HEK293 (cell line): ENCODE results near the gene AUH.

ENCODE experiments used
- CTCF ChIA-PET: fragments of 350-600 bp; formaldehyde crosslinking; extraction: SDS; loops from one replicate; lab custom pipeline; 2021; ENCODE audit warnings: antibody characterized with exemption; lab: Yijun Ruan, JAX
- POLR2A ChIA-PET: fragments of 300-600 bp; formaldehyde crosslinking; extraction: SDS; loops from one replicate; lab custom pipeline; 2020; ENCODE audit warnings: antibody characterized with exemption, inconsistent platforms; lab: Yijun Ruan, JAX
- H3K27ac ChIP-seq: fragments of 200-500 bp; sonication (Bioruptor generic); 2 replicates; pipeline ENCODE4 v1.5.1; 2014; ENCODE audit warnings: low read depth, low read length, control low read depth, inconsistent platforms; ENCODE audit errors: extremely low read depth
- H3K36me3 ChIP-seq, 2 experiments: fragments of 200-500 bp in 1 of 2; sonication (Bioruptor generic) in 1 of 2; 1 replicate in 1 of 2; 2 replicates in 1 of 2; pipeline ENCODE4 v1.5.1; 2014 to 2017; ENCODE audit warnings: inconsistent platforms in 2 of 2, low read length in 2 of 2; ENCODE audit not compliant: control insufficient read depth in 2 of 2, insufficient read depth in 1 of 2
- H3K4me1 ChIP-seq: fragments of 200-500 bp; sonication (Bioruptor generic); 2 replicates; pipeline ENCODE4 v1.5.1; 2014; ENCODE audit warnings: mild to moderate bottlenecking, low read length, inconsistent platforms; ENCODE audit not compliant: control insufficient read depth, insufficient read depth
- H3K4me3 ChIP-seq: 2 replicates; pipeline ENCODE4 v1.5.1; 2011; ENCODE audit warnings: low read depth, mild to moderate bottlenecking, control low read depth, low read length, moderate library complexity
- H3K9me3 ChIP-seq: fragments of 200-500 bp; sonication (Bioruptor generic); 2 replicates; pipeline ENCODE4 v1.5.1; 2014; ENCODE audit warnings: low read depth, low read length, inconsistent platforms; ENCODE audit not compliant: control insufficient read depth, insufficient read depth
- AEBP2 ChIP-seq: fragments of 450-650 bp; formaldehyde crosslinking; IDR thresholded peaks from 2 replicates; pipeline ENCODE4 v1.5.1; 2016; ENCODE audit warnings: missing biosample characterization, missing genetic modification characterization, borderline replicate concordance
- BCL11A ChIP-seq: fragments of 450-650 bp; formaldehyde crosslinking; IDR thresholded peaks from 2 replicates; pipeline ENCODE4 v1.5.1; 2016; ENCODE audit warnings: low read depth, missing biosample characterization, missing genetic modification characterization
- GFI1B ChIP-seq: fragments of 450-650 bp; formaldehyde crosslinking; IDR thresholded peaks from 2 replicates; pipeline ENCODE4 v1.5.1; 2016; ENCODE audit warnings: missing biosample characterization, missing genetic modification characterization
- GLI2 ChIP-seq: fragments of 450-650 bp; formaldehyde crosslinking; IDR thresholded peaks from 2 replicates; pipeline ENCODE4; 2017; ENCODE audit warnings: missing biosample characterization, missing genetic modification characterization, low read depth, borderline replicate concordance
- HIC1 ChIP-seq: fragments of 450-650 bp; formaldehyde crosslinking; IDR thresholded peaks from 2 replicates; pipeline ENCODE4 v1.5.1; 2016; ENCODE audit warnings: missing biosample characterization, missing genetic modification characterization
- KLF1 ChIP-seq: fragments of 450-650 bp; formaldehyde crosslinking; IDR thresholded peaks from 2 replicates; pipeline ENCODE4 v1.5.1; 2016; ENCODE audit warnings: missing biosample characterization, missing genetic modification characterization
- REPIN1 ChIP-seq: fragments of 450-650 bp; formaldehyde crosslinking; IDR thresholded peaks from 2 replicates; pipeline ENCODE4 v1.5.1; 2017; ENCODE audit warnings: missing biosample characterization, missing genetic modification characterization, low read depth
- SP7 ChIP-seq: fragments of 450-650 bp; formaldehyde crosslinking; IDR thresholded peaks from 2 replicates; pipeline ENCODE4 v1.5.1; 2016; ENCODE audit warnings: missing biosample characterization, missing genetic modification characterization
- TCF7L2 ChIP-seq: IDR thresholded peaks from 2 replicates; pipeline ENCODE4 v1.6.1; 2011; ENCODE audit warnings: low read depth, mild to moderate bottlenecking, inconsistent platforms, low read length, moderate library complexity, borderline replicate concordance
- ZBTB20 ChIP-seq: fragments of 450-650 bp; formaldehyde crosslinking; IDR thresholded peaks from 2 replicates; pipeline ENCODE4 v1.5.1; 2016; ENCODE audit warnings: missing biosample characterization, missing genetic modification characterization
- ZBTB49 ChIP-seq: fragments of 450-650 bp; formaldehyde crosslinking; IDR thresholded peaks from 2 replicates; pipeline ENCODE4 v1.5.1; 2016; ENCODE audit warnings: missing biosample characterization, missing genetic modification characterization, low read depth
- ZFP37 ChIP-seq: fragments of 450-650 bp; formaldehyde crosslinking; IDR thresholded peaks from 2 replicates; pipeline ENCODE4 v1.5.1; 2016; ENCODE audit warnings: missing biosample characterization, missing genetic modification characterization
- ZNF132 ChIP-seq: fragments of 450-650 bp; formaldehyde crosslinking; IDR thresholded peaks from 2 replicates; pipeline ENCODE4 v1.5.1; 2017; ENCODE audit warnings: missing biosample characterization, missing genetic modification characterization, borderline replicate concordance
- ZNF148 ChIP-seq: fragments of 450-650 bp; formaldehyde crosslinking; IDR thresholded peaks from 2 replicates; pipeline ENCODE4 v1.5.0; 2017; ENCODE audit warnings: missing biosample characterization, missing genetic modification characterization, borderline replicate concordance
- ZNF169 ChIP-seq: fragments of 450-650 bp; formaldehyde crosslinking; IDR thresholded peaks from 2 replicates; pipeline ENCODE4 v1.5.1; 2016; ENCODE audit warnings: missing biosample characterization, missing genetic modification characterization
- ZNF221 ChIP-seq: fragments of 450-650 bp; formaldehyde crosslinking; IDR thresholded peaks from 2 replicates; pipeline ENCODE4 v1.5.1; 2017; ENCODE audit warnings: missing biosample characterization, missing genetic modification characterization, borderline replicate concordance
- ZNF223 ChIP-seq: fragments of 450-650 bp; formaldehyde crosslinking; IDR thresholded peaks from 2 replicates; pipeline ENCODE4 v1.5.1; 2016; ENCODE audit warnings: missing biosample characterization, missing genetic modification characterization
- ZNF24 ChIP-seq: fragments of 450-650 bp; formaldehyde crosslinking; IDR thresholded peaks from 2 replicates; pipeline ENCODE4 v1.5.1; 2016; ENCODE audit warnings: missing biosample characterization, missing genetic modification characterization
- ZNF280C ChIP-seq: fragments of 450-650 bp; formaldehyde crosslinking; IDR thresholded peaks from 2 replicates; pipeline ENCODE4 v1.5.1; 2016; ENCODE audit warnings: missing biosample characterization, missing genetic modification characterization
- ZNF488 ChIP-seq: fragments of 450-650 bp; formaldehyde crosslinking; IDR thresholded peaks from 2 replicates; pipeline ENCODE4 v1.5.1; 2016; ENCODE audit warnings: missing biosample characterization, missing genetic modification characterization
- ZNF548 ChIP-seq: fragments of 450-650 bp; formaldehyde crosslinking; IDR thresholded peaks from 2 replicates; pipeline ENCODE4 v1.5.1; 2016; ENCODE audit warnings: missing biosample characterization, missing genetic modification characterization
- ZNF561 ChIP-seq: fragments of 450-650 bp; IDR thresholded peaks from 2 replicates; pipeline ENCODE4 v1.5.1; 2018; ENCODE audit warnings: missing biosample characterization, missing genetic modification characterization, borderline replicate concordance
- ZNF596 ChIP-seq: fragments of 450-650 bp; IDR thresholded peaks from 2 replicates; pipeline ENCODE4 v1.5.0; 2018; ENCODE audit warnings: missing biosample characterization, mild to moderate bottlenecking, missing genetic modification characterization, moderate library complexity
- ZNF629 ChIP-seq: fragments of 450-650 bp; formaldehyde crosslinking; IDR thresholded peaks from 2 replicates; pipeline ENCODE4 v1.5.1; 2017; ENCODE audit warnings: missing biosample characterization, missing genetic modification characterization
- ZNF768 ChIP-seq: fragments of 450-650 bp; formaldehyde crosslinking; IDR thresholded peaks from 2 replicates; pipeline ENCODE4 v1.5.1; 2018; ENCODE audit warnings: missing biosample characterization, mild to moderate bottlenecking, missing genetic modification characterization
- ZNF837 ChIP-seq: fragments of 450-650 bp; formaldehyde crosslinking; IDR thresholded peaks from 2 replicates; pipeline ENCODE4 v1.5.1; 2016; ENCODE audit warnings: missing biosample characterization, missing genetic modification characterization
- ZSCAN16 ChIP-seq: fragments of 450-650 bp; formaldehyde crosslinking; IDR thresholded peaks from 2 replicates; pipeline ENCODE4 v1.5.1; 2016; ENCODE audit warnings: missing biosample characterization, missing genetic modification characterization

AUH gene

GRCh38 chr9:91177661-91178280 is 183.9 kb downstream of the AUH start (continued):
- TF ChIP-seq AEBP2 = no peak
- no peak for TF ChIP-seq ZBTB20 (tag by site-specific recombination)
- no peak for TF ChIP-seq ZNF280C (tag by site-specific recombination)
- TF ChIP-seq TCF7L2 = no peak
- no peak for TF ChIP-seq GFI1B (tag by site-specific recombination)
- no peak for TF ChIP-seq ZSCAN16
- no peak for TF ChIP-seq ZNF132 (tag by site-specific recombination)
- no peak for TF ChIP-seq ZNF768

- no peak overlapping the region for H3K4me3 ChIP-seq
- no peaks in the 10 kb centered on the region for H3K9me3 ChIP-seq
- ChIA-PET CTCF (no interaction called here), POLR2A (no interaction called here)
- H3K27ac ChIP-seq = no peak overlapping the region
- H3K36me3 ChIP-seq = no peaks in the 10 kb centered on the region
- no peaks in the 10 kb centered on the region for H3K4me1 ChIP-seq
- no peak for TF ChIP-seq ZBTB49 (tag by site-specific recombination)
- no peak for TF ChIP-seq BCL11A (tag by site-specific recombination)
- no peak for TF ChIP-seq ZFP37 (tag by site-specific recombination)
- no peak for TF ChIP-seq HIC1 (tag by site-specific recombination)
- no peak for TF ChIP-seq ZNF561 (tag by site-specific recombination)
- TF ChIP-seq KLF1 (tag by site-specific recombination) = no peak
- TF ChIP-seq ZNF488 = no peak
- TF ChIP-seq GLI2 (tag by site-specific recombination) = no peak
- no peak for TF ChIP-seq ZNF24 (tag by site-specific recombination)
- TF ChIP-seq ZNF629 (tag by site-specific recombination) = no peak
- no peak for TF ChIP-seq ZNF221 (tag by site-specific recombination)
- TF ChIP-seq SP7 = no peak
- TF ChIP-seq ZNF169 (tag by site-specific recombination) = no peak
- TF ChIP-seq ZNF148 = no peak
- no peak for TF ChIP-seq REPIN1 (tag by site-specific recombination)
- TF ChIP-seq ZNF223 (tag by site-specific recombination) = no peak
- no peak for TF ChIP-seq ZNF837 (tag by site-specific recombination)
- no peak for TF ChIP-seq ZNF548 (tag by site-specific recombination)
- no peak for TF ChIP-seq ZNF596 (tag by site-specific recombination)
Observed at GRCh38 chr9:91177081-91177480, 184.6 kb downstream of the AUH start.
